GM18502 (cell line): ENCODE measurements around the gene TMC2.

ENCODE experiments used
- ATAC-seq: cut with Tn5 transposase; IDR thresholded peaks from one replicate; pipeline ENCODE4 v1.9.1; 2021; ENCODE audit warnings: mild to moderate bottlenecking; ENCODE audit not compliant: unreplicated experiment, poor library complexity

The TMC2 gene

GRCh38 chr20:2564406-2564805 is 28.0 kb downstream of the TMC2 start:
- ATAC-seq, result no peak

DNA sequence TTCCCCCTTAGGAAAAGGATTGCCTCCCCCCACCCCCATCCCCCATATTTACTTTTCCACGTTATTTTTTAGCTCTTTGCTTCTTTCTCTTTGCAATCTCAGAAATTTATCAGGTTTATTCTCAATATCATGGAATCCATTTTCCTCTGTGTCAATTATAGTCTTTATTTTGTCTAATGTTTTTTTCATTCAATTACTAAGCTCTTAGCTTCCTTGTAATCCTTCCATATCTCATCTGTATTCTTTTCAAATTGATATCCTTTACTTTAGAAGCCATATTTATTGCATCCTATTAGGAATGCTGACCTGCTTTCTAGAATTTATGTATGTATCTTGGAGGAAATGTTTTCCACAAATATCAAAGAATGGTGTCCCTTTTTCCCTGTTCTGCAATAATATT is 39.3 kb downstream of the TMC2 start:
- no peak for ATAC-seq

- no peak for ATAC-seq
Measured at GRCh38 chr20:2576317-2576727, 39.9 kb downstream of the TMC2 start.

- no peak for ATAC-seq
Measured at GRCh38 chr20:2578475-2579192, 42.3 kb downstream of the TMC2 start.

GRCh38 chr20:2585811-2586210 is 49.4 kb downstream of the TMC2 start:
- ATAC-seq, result no peak

DNA sequence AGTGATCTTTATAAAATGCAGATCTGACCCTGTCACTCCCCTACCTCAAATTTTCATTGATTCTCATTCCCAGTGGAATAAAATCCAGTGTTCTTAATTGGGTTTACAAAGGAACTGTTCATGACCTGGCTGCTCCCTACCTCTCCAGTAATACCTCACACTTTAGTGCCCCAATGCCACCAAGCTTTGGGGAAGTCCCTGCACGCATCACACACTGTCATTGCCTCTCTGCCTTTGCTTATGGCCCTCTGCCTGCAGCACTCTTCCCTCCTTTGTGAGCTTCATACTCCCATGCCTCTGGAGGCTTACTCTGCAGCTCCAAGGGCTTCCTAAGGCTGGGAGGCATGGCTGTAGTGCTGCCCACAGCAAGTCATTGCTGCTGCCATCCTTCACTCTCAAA is 57.4 kb downstream of the TMC2 start:
- no peak for ATAC-seq

DNA sequence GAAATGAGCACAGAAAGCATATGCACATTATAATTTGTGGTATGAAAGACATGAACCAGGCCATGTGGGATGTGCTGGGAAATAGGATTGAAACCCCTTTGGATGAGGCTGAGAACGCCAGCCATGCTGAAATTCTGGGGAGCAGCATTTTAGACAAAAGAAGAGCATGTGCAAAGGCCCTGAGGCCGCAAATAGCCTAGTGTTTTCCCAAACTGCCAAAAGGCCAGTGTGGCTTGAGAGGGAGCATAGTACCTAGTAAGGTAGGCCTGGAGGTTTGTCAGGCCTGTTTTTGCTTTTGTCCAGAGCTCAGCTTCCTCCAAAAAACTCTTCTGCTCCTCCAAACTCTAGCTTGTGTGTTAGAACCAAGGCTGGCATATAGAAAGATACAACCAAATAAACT is 58.7 kb downstream of the TMC2 start:
- ATAC-seq, result no peak

DNA sequence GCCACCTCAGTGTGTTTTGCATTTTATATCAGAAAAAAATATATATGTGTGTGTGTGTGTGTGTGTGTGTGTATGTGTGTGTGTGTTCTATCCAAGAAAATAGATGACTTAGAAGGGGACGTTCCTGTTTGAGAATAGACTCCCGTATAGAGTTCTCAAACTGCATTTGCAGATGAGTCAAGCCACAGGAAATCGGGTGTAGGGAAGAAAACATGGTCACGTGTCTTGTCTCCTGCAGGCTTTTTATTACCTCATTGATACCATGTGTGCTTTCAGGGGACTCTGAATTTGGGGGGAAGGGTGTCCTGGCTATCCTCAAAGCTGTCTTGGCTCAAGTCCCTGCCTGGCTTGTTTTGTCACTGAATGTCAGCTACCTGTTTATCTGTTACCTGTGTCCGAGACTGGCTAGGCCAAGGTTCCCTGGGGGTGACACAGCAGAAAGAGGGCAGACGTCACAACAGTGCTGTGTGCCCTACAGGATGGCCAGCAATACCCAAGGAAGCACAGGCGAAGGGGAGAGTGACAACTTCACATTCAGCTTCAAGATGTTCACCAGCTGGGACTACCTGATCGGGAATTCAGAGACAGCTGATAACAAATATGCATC is 60.4 kb downstream of the TMC2 start:
- no peak for ATAC-seq

- no peak for ATAC-seq
Measured at GRCh38 chr20:2599288-2600006, 63.1 kb downstream of the TMC2 start.

DNA sequence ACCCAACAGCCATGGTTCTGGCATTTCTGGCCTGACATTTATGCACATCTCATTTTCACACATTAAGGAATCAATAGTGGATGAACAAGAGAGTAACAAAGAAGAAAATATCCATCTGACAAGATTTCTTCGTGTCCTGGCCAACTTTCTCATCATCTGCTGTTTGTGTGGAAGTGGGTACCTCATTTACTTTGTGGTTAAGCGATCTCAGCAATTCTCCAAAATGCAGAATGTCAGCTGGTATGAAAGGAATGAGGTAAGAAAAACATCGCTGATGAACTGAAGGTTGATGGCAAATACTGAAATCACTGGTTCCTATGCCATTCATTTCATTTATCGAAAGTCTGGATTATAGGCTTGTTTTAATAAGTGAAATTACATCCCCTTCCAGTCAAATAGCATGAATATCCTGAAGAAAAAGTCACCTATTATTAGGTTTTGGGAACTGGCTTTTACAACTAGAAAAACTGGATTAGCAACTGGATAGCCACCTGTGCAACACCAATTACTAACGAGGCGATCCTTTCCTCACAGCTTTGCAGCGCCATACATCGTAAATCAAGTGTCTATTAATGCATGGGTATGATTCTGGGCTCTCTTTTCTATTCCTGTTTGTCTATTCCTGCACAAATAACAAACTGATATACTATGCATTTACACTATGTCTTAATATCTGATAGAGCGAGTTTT is 65.8 kb downstream of the TMC2 start:
- no peak for ATAC-seq

- ATAC-seq, result no peak
Measured at GRCh38 chr20:2602746-2603145, 66.4 kb downstream of the TMC2 start.

DNA sequence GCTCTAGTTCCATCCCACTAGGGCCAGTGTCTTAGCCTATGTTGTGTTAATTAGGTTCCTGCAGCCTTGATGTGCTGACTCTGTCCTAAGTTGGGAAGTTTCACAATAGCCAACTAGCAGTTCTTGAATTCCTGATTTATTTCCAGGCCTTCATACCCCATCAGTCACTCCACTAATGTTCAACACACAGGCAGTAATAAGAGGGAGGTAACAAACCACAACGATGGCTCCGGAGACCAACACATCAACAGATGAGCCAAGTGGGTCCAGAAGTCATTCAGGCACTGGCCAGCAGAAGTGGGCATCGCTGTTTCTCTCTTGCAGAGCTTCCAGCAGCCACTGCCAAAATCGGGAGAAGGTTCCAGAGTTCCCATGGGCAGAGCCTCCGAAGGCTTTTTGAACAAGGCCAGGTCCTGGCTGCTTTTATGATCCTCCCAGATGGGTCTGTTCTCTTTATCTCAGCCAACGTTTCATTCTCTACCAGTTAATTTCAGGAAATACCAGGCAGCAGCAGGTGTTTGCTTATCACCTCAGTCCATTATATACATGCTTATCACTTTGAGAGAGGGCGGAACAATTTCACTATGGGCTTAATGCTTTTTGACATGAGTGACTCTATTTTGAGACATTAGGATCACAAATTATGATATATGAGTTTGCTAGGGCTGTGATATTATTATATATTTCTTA is 67.6 kb downstream of the TMC2 start:
- ATAC-seq, result no peak

DNA sequence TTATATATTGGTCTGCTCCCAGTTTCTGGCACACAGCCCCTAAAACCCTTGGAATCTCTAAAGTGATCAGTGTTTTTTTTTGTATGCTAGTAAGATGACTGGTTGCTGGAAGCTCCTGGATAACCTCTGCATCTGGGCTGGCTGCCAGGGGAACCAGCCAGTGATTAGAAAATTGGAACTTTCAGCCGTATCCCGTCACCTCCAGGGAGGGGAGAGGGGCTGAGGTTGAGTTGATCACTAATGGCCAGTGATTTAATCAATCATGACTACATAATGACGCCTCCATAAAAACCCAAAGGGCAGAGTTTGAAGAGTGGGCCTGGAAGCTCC is 68.1 kb downstream of the TMC2 start:
- no peak for ATAC-seq

DNA sequence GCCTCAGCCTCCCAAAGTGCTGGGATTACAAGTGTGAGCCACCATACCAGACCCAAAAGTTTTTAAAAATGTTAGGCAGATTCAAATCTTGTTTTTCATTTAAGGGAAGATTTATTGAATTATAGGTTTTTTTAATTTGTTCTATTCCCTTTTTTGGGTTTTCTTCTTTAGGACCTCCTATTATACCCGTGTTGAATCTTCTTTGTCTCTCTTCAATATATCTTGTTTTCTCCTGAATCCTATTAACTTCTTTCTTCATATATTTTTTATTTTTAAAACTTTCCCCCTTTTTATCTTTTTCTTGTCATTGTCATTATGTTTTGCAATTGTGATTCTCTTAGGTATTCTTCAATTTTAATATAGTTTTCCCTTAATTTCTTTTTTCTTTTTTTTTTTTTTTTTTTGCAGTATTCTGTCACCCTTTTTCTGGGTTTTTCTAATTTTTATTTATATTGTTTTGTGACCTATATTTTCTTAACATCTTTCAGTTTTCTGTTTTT is 70.2 kb downstream of the TMC2 start:
- no peak for ATAC-seq

DNA sequence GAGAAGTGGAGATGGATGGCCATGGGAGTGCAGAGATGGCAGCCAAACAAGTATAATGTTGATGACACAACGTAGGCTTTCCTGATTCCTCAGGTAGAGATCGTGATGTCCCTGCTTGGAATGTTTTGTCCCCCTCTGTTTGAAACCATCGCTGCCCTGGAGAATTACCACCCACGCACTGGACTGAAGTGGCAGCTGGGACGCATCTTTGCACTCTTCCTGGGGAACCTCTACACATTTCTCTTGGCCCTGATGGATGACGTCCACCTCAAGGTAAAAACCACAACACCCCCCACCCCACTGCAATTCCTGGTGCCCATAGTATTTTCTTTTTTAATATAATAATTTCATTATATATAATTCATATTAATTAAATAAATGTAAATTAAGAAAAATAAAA is 74.0 kb downstream of the TMC2 start:
- no peak for ATAC-seq

GRCh38 chr20:2610941-2611720 is 74.8 kb downstream of the TMC2 start:
- no peak for ATAC-seq

DNA sequence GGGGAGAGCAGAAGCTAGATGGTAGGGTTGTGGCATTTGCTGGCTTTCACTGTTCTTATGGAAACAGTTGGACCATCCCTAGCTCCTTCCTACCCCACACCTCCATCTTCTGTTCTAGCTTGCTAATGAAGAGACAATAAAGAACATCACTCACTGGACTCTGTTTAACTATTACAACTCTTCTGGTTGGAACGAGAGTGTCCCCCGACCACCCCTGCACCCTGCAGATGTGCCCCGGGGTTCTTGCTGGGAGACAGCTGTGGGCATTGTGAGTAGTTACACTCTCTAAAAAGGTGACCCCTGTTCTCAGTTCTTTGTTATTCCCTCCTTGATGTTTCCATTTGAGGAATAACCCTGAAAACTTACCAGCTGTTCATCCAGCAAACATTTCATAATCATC is 75.7 kb downstream of the TMC2 start:
- ATAC-seq, result no peak

DNA sequence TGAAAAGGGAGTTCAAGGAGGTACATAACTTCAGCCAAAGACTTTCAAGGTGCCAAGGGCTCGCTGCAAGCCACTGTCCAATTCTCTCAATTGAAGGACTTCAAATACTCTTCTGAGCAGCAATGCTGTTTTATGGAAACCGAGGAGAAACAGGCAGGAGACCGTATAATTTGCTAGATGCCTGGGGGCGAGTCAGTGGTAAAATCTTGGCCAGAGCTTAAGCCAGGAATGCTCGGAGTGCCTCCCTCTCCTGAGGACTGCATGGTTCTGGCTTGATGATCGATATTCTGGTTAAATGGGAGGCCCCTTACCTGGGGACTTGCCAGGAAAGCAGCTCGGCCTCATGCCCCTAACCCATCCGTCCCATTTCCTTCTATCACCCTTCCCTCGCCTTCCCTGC is 80.3 kb downstream of the TMC2 start:
- no peak for ATAC-seq

DNA sequence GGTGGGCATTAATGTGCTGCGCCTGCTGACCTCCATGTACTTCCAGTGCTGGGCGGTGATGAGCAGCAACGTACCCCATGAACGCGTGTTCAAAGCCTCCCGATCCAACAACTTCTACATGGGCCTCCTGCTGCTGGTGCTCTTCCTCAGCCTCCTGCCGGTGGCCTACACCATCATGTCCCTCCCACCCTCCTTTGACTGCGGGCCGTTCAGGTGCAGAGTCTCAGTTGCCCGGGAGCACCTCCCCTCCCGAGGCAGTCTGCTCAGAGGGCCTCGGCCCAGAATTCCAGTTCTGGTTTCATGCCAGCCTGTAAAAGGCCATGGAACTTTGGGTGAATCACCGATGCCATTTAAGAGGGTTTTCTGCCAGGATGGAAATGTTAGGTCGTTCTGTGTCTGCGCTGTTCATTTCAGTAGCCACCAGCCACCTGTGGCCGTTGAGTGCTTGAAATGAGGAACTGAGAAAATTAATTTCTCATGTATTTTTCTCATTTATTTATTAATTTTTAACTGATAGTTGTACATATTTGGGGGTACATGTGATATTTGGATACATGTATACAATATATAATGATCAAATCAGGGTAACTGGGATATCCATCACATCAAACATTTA is 80.8 kb downstream of the TMC2 start:
- ATAC-seq, result no peak
